SJSA1 (cell line): ENCODE results near the gene SRP19. TPM values are rescaled to one million over a fixed set of nuclear protein-coding genes. Genes with fewer than 3 reads are reported as not detected.
A peak's percentile ranks its signal among the peaks of the same experiment; 100 is the strongest.
"Not testable (repeated sequence)": the region's sequence is repeated elsewhere in the genome, so short reads cannot be mapped to it uniquely, and the experiment has no call there.

ENCODE experiments used
- DNase-seq, 2 experiments: peaks; one replicate each; pipeline ENCODE4 v3.0.0-alpha.2; 2015 to 2020; ENCODE audit warnings: low spot score in 2 of 2, low read depth in 1 of 2
- H3K27ac ChIP-seq: fragments of 250-450 bp; sonication (Bioruptor Pico); 2 replicates; pipeline ENCODE4 v1.5.1; 2020; ENCODE audit warnings: mild to moderate bottlenecking, moderate library complexity
- H3K27me3 ChIP-seq: fragments of 250-450 bp; sonication (Bioruptor Pico); replicated peaks from 2 replicates; pipeline ENCODE4 v1.5.1; 2020; ENCODE audit warnings: mild to moderate bottlenecking, moderate library complexity
- H3K36me3 ChIP-seq: fragments of 250-450 bp; sonication (Bioruptor Pico); 2 replicates; pipeline ENCODE4 v1.5.1; 2020; ENCODE audit warnings: mild to moderate bottlenecking
- H3K4me1 ChIP-seq: fragments of 250-450 bp; sonication (Bioruptor Pico); replicated peaks from 2 replicates; pipeline ENCODE4 v1.6.1; 2021; ENCODE audit warnings: mild to moderate bottlenecking
- H3K4me3 ChIP-seq: fragments of 250-450 bp; sonication (Bioruptor Pico); 2 replicates; pipeline ENCODE4 v1.5.1; 2020; ENCODE audit warnings: mild to moderate bottlenecking
- H3K9me3 ChIP-seq: fragments of 250-450 bp; sonication (Bioruptor Pico); replicated peaks from 2 replicates; pipeline ENCODE4 v1.5.1; 2020; ENCODE audit warnings: mild to moderate bottlenecking
- total RNA-seq: library from RNA; depleted of rRNA; stranded (reverse); fragments of >200 nt; shearing (Covaris generic); gene quantifications from 2 replicates; pipeline ENCODE4 v1.2.3, GENCODE V29; 2014

SRP19 gene
- total RNA-seq, 1 experiment from 2014 or later: 132 TPM

GRCh38 chr5:112854651-112855050, 6.4 kb upstream of the SRP19 start:
- H3K4me3 ChIP-seq: no peak overlapping the region
- no peaks in the 10 kb centered on the region for H3K36me3 ChIP-seq
- no peaks in the 10 kb centered on the region for H3K27me3 ChIP-seq
- H3K27ac ChIP-seq: no peak overlapping the region
- no peaks in the 10 kb centered on the region for H3K4me1 ChIP-seq
- 0 out of 2 replicates have a peak, but pooled peaks cover 3% of the 10 kb centered on the region for H3K9me3 ChIP-seq
- no peak for DNase-seq

DNA sequence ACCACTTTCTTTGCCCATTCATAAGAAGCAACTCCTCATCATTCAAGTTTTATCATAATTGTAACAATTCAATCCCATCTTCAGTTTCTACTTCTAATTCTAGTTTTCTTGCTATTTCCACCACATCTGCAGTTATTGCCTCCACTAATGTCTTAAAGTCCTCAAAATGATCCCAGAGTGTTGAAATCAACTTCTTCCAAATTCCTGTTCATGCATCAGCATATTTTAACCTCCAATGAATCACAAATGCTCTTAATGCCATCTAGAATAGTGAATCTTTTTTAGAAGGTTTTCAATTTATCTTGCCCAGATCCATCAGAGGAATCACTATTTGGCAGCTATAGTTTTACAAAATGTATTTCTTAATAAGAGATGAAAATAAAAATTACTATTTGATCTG, 3.2 kb upstream of the SRP19 start:
- Histone ChIP-seq H3K27me3 (no peaks in the 10 kb centered on the region), H3K36me3 (peaks cover 12% of the 10 kb centered on the region), H3K4me1 (peaks cover 12% of the 10 kb centered on the region), H3K9me3 (0 out of 2 replicates have a peak, but pooled peaks cover 3% of the 10 kb centered on the region), H3K4me3 (no peak overlapping the region), H3K27ac (no peak overlapping the region)
- no peak for DNase-seq

DNA sequence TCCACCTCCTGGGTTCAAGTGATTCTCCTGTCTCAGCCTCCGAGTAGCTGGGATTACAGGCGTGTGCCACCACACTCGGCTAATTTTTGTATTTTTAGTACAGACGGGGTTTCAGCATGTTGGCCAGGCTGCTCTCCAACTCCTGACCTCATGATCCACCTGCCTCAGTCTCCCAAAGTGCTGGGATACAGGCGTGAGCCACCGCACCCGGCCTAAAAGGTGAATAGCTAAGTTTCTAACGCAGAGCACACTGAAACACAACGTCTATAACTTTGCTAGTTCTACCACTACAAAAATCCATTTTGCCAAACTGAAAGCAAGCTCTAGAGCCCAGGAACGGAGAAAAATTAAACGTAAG, 537 bp upstream of the SRP19 start:
- Histone ChIP-seq H3K36me3 (peaks cover 39% of the 10 kb centered on the region), H3K4me1 (peaks cover 17% of the 10 kb centered on the region), H3K27ac (peak overlapping the region; percentile 44), H3K4me3 (peak overlapping the region; percentile 68)
- not testable (repeated sequence) for H3K27me3 ChIP-seq, DNase-seq, H3K9me3 ChIP-seq

- H3K4me1 ChIP-seq: peaks cover 17% of the 10 kb centered on the region
- no peak for DNase-seq
- H3K27me3 ChIP-seq: no peaks in the 10 kb centered on the region
- H3K4me3 ChIP-seq: peak overlapping the region; percentile 68
- peaks cover 47% of the 10 kb centered on the region for H3K36me3 ChIP-seq
- H3K9me3 ChIP-seq: no peaks in the 10 kb centered on the region
- H3K27ac ChIP-seq: peak overlapping the region; percentile 2; the same call in 1 of the 2 replicates
Observed at GRCh38 chr5:112861638-112861985, 525 bp downstream of the SRP19 start.

- Histone ChIP-seq H3K36me3 (peaks cover 52% of the 10 kb centered on the region), H3K27ac (no peak overlapping the region), H3K9me3 (no peaks in the 10 kb centered on the region), H3K27me3 (no peaks in the 10 kb centered on the region), H3K4me1 (peaks cover 17% of the 10 kb centered on the region), H3K4me3 (peak overlapping the region; percentile 68)
- no peak for DNase-seq
Observed at GRCh38 chr5:112862085-112862484, 998 bp downstream of the SRP19 start.

DNA sequence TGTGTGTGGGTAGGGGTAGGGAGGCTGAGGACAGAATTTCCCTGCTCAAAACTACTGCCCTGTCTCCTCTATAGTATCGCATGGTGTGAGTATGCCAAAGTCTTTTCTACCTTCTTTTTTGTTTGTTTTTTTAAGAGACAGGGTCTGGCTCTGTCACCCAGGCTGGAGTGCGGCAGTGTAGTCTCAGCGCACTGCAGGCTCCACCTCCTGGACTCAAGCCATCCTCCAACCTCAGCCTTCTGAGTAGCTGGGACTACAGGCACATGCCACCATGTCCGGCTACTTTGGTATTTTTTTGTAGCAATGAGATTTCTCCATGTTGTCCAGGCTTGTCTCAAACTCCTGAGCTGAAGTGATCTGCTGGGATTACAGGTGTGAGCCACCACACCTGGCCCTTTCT, 2.5 kb downstream of the SRP19 start:
- DNase-seq: no peak

GRCh38 chr5:112865128-112865527, 4.0 kb downstream of the SRP19 start:
- Histone ChIP-seq H3K27ac (no peak overlapping the region), H3K9me3 (no peaks in the 10 kb centered on the region), H3K4me1 (peaks cover 17% of the 10 kb centered on the region), H3K4me3 (no peak overlapping the region), H3K27me3 (no peaks in the 10 kb centered on the region), H3K36me3 (peaks cover 83% of the 10 kb centered on the region)
- DNase-seq: no peak

More for the DNA sequence above, 2.5 kb downstream of the SRP19 start:
- peaks cover 17% of the 10 kb centered on the region for H3K4me1 ChIP-seq
- H3K36me3 ChIP-seq: peaks cover 67% of the 10 kb centered on the region
- H3K27me3 ChIP-seq: no peaks in the 10 kb centered on the region
- H3K4me3 ChIP-seq: no peak overlapping the region
- no peaks in the 10 kb centered on the region for H3K9me3 ChIP-seq
- no peak overlapping the region for H3K27ac ChIP-seq

DNA sequence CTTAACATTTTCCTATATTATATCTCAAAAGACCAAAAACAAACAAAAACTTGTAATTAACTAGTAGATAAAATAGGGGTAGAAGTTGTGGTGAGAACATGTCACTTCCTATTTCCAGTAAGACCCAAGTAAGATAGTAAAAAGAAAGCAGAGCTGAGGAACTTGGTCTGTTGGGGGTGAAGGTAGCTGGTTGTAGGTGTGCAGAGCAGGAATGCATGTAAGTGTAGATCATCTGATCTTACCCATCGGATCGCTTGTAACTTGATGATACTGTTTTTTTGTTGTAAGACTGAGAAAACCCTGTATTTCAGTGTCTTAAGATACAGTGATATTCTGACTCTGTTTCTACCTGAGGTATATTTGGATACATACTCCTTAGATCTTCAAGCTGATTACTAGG, 5.7 kb downstream of the SRP19 start:
- Histone ChIP-seq H3K36me3 (peaks cover 91% of the 10 kb centered on the region), H3K27me3 (no peaks in the 10 kb centered on the region), H3K9me3 (no peaks in the 10 kb centered on the region), H3K4me3 (no peak overlapping the region), H3K27ac (no peak overlapping the region), H3K4me1 (peaks cover 12% of the 10 kb centered on the region)
- no peak for DNase-seq

- no peaks in the 10 kb centered on the region for H3K27me3 ChIP-seq
- H3K27ac ChIP-seq: no peak overlapping the region
- DNase-seq: no peak
- H3K9me3 ChIP-seq: no peaks in the 10 kb centered on the region
- no peak overlapping the region for H3K4me3 ChIP-seq
- peaks cover 91% of the 10 kb centered on the region for H3K36me3 ChIP-seq
- H3K4me1 ChIP-seq: peaks cover 9% of the 10 kb centered on the region
Observed at GRCh38 chr5:112867411-112867810, 6.3 kb downstream of the SRP19 start.

- H3K27me3 ChIP-seq: no peaks in the 10 kb centered on the region
- no peaks in the 10 kb centered on the region for H3K4me1 ChIP-seq
- DNase-seq: no peak
- H3K4me3 ChIP-seq: no peak overlapping the region
- no peaks in the 10 kb centered on the region for H3K9me3 ChIP-seq
- H3K27ac ChIP-seq: no peak overlapping the region
- H3K36me3 ChIP-seq: peaks cover 84% of the 10 kb centered on the region
Observed at GRCh38 chr5:112869948-112870347, 8.9 kb downstream of the SRP19 start.

DNA sequence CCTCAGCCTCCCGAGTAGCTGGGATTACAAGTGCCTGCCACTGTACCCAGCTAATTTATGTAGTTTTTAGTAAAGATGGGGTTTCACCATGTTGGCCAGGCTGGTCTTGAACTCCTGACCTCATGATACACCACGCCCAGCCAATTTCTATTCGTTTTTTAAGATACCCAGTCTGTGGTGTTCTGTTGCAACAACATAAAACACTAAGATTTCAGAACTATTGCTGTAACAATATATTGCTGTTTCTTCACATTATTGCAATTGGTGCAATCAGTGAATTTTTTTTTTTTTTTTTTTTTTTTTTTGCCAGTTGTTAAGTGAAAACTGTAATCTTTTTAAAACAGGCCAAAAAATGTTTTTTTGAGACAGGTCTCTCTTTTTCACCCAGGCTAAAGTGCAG, 9.9 kb downstream of the SRP19 start:
- Histone ChIP-seq H3K36me3 (peaks cover 85% of the 10 kb centered on the region), H3K4me1 (no peaks in the 10 kb centered on the region), H3K9me3 (no peaks in the 10 kb centered on the region), H3K27me3 (no peaks in the 10 kb centered on the region), H3K27ac (no peak overlapping the region), H3K4me3 (no peak overlapping the region)
- DNase-seq: no peak

DNA sequence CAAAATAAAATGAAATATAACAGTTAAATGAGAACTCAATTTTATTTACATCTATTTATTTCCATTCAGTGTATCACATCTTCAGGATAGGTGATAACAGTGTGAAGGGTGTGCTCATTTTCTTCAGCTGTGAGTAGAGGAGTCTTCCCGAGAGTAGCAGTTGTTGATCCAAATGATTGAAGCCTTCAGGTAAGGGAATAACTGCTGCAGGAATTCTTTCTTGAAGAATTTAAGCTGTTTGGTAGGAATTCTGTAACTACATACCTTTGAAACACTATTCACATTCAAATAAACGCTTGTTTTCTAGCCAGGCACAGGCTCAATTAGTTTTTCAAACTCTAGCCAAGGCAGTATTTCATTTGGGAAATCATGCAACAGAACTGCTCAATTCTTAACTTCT, 15.3 kb downstream of the SRP19 start:
- H3K4me1 ChIP-seq: peaks cover 6% of the 10 kb centered on the region

GRCh38 chr5:112878101-112878500, 17.0 kb downstream of the SRP19 start:
- H3K9me3 ChIP-seq: no peaks in the 10 kb centered on the region
- H3K27me3 ChIP-seq: no peaks in the 10 kb centered on the region
- H3K27ac ChIP-seq: no peak overlapping the region
- H3K4me3 ChIP-seq: no peak overlapping the region
- H3K4me1 ChIP-seq: peaks cover 6% of the 10 kb centered on the region
- peaks cover 90% of the 10 kb centered on the region for H3K36me3 ChIP-seq
- no peak for DNase-seq

More for the DNA sequence above, 15.3 kb downstream of the SRP19 start:
- DNase-seq: no peak
- H3K27me3 ChIP-seq: no peaks in the 10 kb centered on the region
- no peak overlapping the region for H3K4me3 ChIP-seq
- no peak overlapping the region for H3K27ac ChIP-seq
- H3K36me3 ChIP-seq: peaks cover 84% of the 10 kb centered on the region
- no peaks in the 10 kb centered on the region for H3K9me3 ChIP-seq

DNA sequence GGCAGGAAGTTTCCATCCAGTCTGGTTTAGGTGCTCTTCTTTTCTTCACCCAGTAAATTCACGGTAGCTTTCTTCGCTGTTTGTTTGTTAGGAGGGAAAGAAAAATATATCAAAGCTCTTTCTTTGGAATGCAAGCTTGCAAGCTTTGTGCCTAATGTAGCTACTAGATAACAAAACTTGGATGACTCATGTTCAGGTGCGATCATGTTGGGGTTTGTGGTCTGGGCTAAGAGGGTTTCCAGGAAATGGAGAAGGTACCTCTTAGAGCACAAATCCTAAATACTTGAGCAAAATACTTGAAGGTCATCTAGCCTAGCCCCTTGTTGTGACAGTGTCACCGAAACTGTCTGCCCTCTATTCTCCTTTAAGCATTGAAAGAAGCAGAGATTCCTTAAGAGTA, 17.7 kb downstream of the SRP19 start:
- peaks cover 93% of the 10 kb centered on the region for H3K36me3 ChIP-seq
- no peak overlapping the region for H3K27ac ChIP-seq
- no peak overlapping the region for H3K4me3 ChIP-seq
- no peaks in the 10 kb centered on the region for H3K27me3 ChIP-seq
- DNase-seq: peak in 1 of 2 experiments; percentile 13
- H3K9me3 ChIP-seq: no peaks in the 10 kb centered on the region
- H3K4me1 ChIP-seq: peaks cover 6% of the 10 kb centered on the region

- H3K27ac ChIP-seq: no peak overlapping the region
- peaks cover 93% of the 10 kb centered on the region for H3K36me3 ChIP-seq
- peaks cover 6% of the 10 kb centered on the region for H3K4me1 ChIP-seq
- no peak for DNase-seq
- H3K4me3 ChIP-seq: no peak overlapping the region
- H3K9me3 ChIP-seq: no peaks in the 10 kb centered on the region
- H3K27me3 ChIP-seq: no peaks in the 10 kb centered on the region
Observed at GRCh38 chr5:112880219-112880964, 19.3 kb downstream of the SRP19 start.
